Prostate gland (tissue), 2 donors: Measurements from ENCODE around the gene PEF1.

Source experiments
- CTCF ChIP-seq, 4 experiments: fragments of 200-600 bp in 2 of 4; fragments of 450-650 bp in 2 of 4; sonication (generic) in 2 of 4; IDR thresholded peaks; 1 replicate in 3 of 4; 2 replicates in 1 of 4; pipeline ENCODE4 v1.5.1; 2016 to 2019; ENCODE audit warnings: antibody characterized with exemption in 4 of 4, mild to moderate bottlenecking in 2 of 4, moderate library complexity in 2 of 4
- POLR2A ChIP-seq: fragments of 450-650 bp; IDR thresholded peaks from one replicate; pipeline ENCODE4 v1.6.1; 2016; ENCODE audit warnings: antibody characterized with exemption, mild to moderate bottlenecking

GRCh38 chr1:31647106-31647505, 2.4 kb upstream of the PEF1 start:
- TF ChIP-seq CTCF (IDR thresholded peaks at IDR 0.05) = no peak
- TF ChIP-seq POLR2A = no peak
